ENCODE measurements around the gene ADGRV1.

- TF ChIP-seq FOXJ3 (CRISPR knock-in tag; IDR thresholded peaks at IDR 0.05) (no peak), CTCF (IDR thresholded peaks at IDR 0.05) (no peak), RCOR1 (IDR thresholded peaks at IDR 0.05; ENCODE audit: low read length) (no peak), ELF1 (IDR thresholded peaks at IDR 0.05) (no peak), EP300 (IDR thresholded peaks at IDR 0.05; ENCODE audit: borderline replicate concordance in 1 of 2, low read depth in 1 of 2, low read length in 1 of 2) (no peak), GABPA (IDR thresholded peaks at IDR 0.05; ENCODE audit: low read depth) (no peak), RXRA (IDR thresholded peaks at IDR 0.05; ENCODE audit: borderline replicate concordance, low read depth) (no peak), EZH2phosphoT487 (IDR thresholded peaks at IDR 0.05; ENCODE audit: borderline replicate concordance, low read depth) (no peak), TAF1 (IDR thresholded peaks at IDR 0.05; ENCODE audit: borderline replicate concordance, low read depth, low read length) (no peak)
These were observed 461.6 kb downstream of the ADGRV1 start for GRCh38 chr5:91020065-91020800.

All from SK-N-SH (cell line).